ENCODE measurements around the gene BTD.

Gene BTD

DNA sequence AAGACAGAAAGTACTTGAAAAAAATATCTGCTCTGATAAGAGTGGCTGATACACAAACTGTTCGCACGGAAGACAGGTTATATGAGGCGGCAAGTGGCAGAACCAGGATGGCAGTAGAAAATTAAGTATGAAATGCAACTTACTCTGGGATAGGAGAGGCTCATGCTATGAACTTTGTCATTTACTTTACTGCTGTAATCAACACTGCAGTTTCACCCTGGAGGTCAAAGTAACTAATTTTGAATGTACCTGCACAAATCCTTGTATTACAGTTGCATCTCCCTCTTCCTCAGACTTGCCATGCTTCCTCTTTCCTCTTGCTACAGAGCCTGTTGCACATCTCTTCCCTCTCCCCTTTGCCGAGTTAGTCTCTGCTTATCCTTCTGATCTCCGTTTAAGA, 39.0 kb upstream of the BTD start:
- TF ChIP-seq, protein P1, sequence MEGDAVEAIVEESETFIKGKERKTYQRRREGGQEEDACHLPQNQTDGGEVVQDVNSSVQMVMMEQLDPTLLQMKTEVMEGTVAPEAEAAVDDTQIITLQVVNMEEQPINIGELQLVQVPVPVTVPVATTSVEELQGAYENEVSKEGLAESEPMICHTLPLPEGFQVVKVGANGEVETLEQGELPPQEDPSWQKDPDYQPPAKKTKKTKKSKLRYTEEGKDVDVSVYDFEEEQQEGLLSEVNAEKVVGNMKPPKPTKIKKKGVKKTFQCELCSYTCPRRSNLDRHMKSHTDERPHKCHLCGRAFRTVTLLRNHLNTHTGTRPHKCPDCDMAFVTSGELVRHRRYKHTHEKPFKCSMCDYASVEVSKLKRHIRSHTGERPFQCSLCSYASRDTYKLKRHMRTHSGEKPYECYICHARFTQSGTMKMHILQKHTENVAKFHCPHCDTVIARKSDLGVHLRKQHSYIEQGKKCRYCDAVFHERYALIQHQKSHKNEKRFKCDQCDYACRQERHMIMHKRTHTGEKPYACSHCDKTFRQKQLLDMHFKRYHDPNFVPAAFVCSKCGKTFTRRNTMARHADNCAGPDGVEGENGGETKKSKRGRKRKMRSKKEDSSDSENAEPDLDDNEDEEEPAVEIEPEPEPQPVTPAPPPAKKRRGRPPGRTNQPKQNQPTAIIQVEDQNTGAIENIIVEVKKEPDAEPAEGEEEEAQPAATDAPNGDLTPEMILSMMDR (IDR thresholded peaks at IDR 0.05; ENCODE audit: low read depth, low read length, poor library complexity, severe bottlenecking): no peak
- no peak for TF ChIP-seq EZH2phosphoT487 (IDR thresholded peaks at IDR 0.05; ENCODE audit: borderline replicate concordance, low read length)
- Histone ChIP-seq H3K9me2 (replicated peaks; ENCODE audit: control insufficient read depth, low read length) (no peaks in the 10 kb centered on the region), H3K4me1 (ENCODE audit: control insufficient read depth, low read length) (peaks cover 3% of the 10 kb centered on the region), H3K27me3 (ENCODE audit: control insufficient read depth, low read length) (no peaks in the 10 kb centered on the region), H3K79me2 (ENCODE audit: control insufficient read depth, low read length) (no peaks in the 10 kb centered on the region), H3K36me3 (ENCODE audit: control insufficient read depth, low read length) (peaks cover 43% of the 10 kb centered on the region), H3K27ac (ENCODE audit: low read depth, low read length) (no peak overlapping the region), H3K4me3 (ENCODE audit: low read length) (no peak overlapping the region), H3F3A (ENCODE audit: control insufficient read depth, insufficient read depth) (no peaks in the 10 kb centered on the region), H4K20me1 (ENCODE audit: control insufficient read depth, insufficient read depth, low read depth, low read length) (no peaks in the 10 kb centered on the region), H3K4me2 (ENCODE audit: low read length) (no peak overlapping the region), H3K9me3 (ENCODE audit: control insufficient read depth, insufficient read depth, low read length) (no peaks in the 10 kb centered on the region)

DNA sequence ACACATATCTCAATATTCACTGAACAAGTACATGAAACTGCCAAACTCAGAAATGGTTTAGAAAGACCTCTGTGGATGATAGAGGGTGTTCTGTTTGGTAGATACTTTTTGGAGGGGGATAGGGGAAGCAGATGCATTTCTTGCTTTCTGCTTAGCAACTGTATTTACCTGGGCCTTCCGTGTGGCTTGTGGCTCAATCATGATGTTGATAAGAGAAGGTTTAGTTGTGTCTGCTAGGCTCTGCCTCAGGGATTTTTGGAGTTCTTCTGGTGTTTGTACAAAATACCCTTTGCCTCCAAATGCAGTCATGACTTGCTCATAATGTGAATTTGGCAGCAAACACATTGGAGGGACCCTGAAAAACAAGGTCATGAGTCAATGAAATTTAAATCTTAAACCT, 38.4 kb upstream of the BTD start:
- Histone ChIP-seq H3K9me2 (replicated peaks; ENCODE audit: control insufficient read depth, low read length) (no peaks in the 10 kb centered on the region), H3K36me3 (ENCODE audit: control insufficient read depth, low read length) (peaks cover 48% of the 10 kb centered on the region), H3K4me2 (ENCODE audit: low read length) (no peak overlapping the region), H3K27me3 (ENCODE audit: control insufficient read depth, low read length) (no peaks in the 10 kb centered on the region), H3K4me1 (ENCODE audit: control insufficient read depth, low read length) (no peaks in the 10 kb centered on the region), H3K79me2 (ENCODE audit: control insufficient read depth, low read length) (no peaks in the 10 kb centered on the region), H3F3A (ENCODE audit: control insufficient read depth, insufficient read depth) (no peaks in the 10 kb centered on the region), H3K4me3 (ENCODE audit: low read length) (no peak overlapping the region), H4K20me1 (ENCODE audit: control insufficient read depth, insufficient read depth, low read depth, low read length) (no peaks in the 10 kb centered on the region), H3K9me3 (ENCODE audit: control insufficient read depth, insufficient read depth, low read length) (no peaks in the 10 kb centered on the region), H3K27ac (ENCODE audit: low read depth, low read length) (no peak overlapping the region)
- TF ChIP-seq EZH2phosphoT487 (IDR thresholded peaks at IDR 0.05; ENCODE audit: borderline replicate concordance, low read length): no peak
- TF ChIP-seq, protein P1 (IDR thresholded peaks at IDR 0.05; ENCODE audit: low read depth, low read length, poor library complexity, severe bottlenecking): no peak

DNA sequence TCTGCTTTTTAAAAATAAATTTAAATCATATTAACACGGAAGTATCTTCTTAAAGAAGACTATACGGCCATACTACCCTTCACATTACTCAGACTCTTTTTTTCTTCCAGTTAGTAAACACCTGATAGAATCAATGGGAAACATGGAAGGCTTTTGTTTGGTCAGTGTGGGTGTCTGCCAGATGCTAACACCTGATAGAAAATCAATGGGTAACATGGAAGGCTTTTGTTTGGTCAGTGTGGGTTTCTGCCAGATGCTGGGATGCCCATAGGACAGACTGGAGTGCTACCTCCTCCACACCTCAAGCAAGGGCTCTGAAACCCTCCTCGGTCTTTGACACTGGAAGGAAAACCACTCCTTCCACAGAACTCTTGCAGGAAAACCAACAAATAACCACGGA, 29.4 kb upstream of the BTD start:
- H3K36me3 ChIP-seq (ENCODE audit: control insufficient read depth, low read length): peaks cover 29% of the 10 kb centered on the region
- H3K9me3 ChIP-seq (ENCODE audit: control insufficient read depth, insufficient read depth, low read length): no peaks in the 10 kb centered on the region
- no peaks in the 10 kb centered on the region for H3K9me2 ChIP-seq (replicated peaks; ENCODE audit: control insufficient read depth, low read length)

More for the DNA sequence above, 29.4 kb upstream of the BTD start:
- Histone ChIP-seq H4K20me1 (ENCODE audit: control insufficient read depth, insufficient read depth, low read depth, low read length) (no peaks in the 10 kb centered on the region), H3K27ac (ENCODE audit: low read depth, low read length) (no peak overlapping the region), H3K4me1 (ENCODE audit: control insufficient read depth, low read length) (peaks cover 5% of the 10 kb centered on the region), H3F3A (ENCODE audit: control insufficient read depth, insufficient read depth) (no peaks in the 10 kb centered on the region), H3K4me2 (ENCODE audit: low read length) (no peak overlapping the region), H3K27me3 (ENCODE audit: control insufficient read depth, low read length) (no peaks in the 10 kb centered on the region), H3K79me2 (ENCODE audit: control insufficient read depth, low read length) (no peaks in the 10 kb centered on the region), H3K4me3 (ENCODE audit: low read length) (no peak overlapping the region)
- no peak for TF ChIP-seq EZH2phosphoT487 (IDR thresholded peaks at IDR 0.05; ENCODE audit: borderline replicate concordance, low read length)
- TF ChIP-seq, protein P1 (IDR thresholded peaks at IDR 0.05; ENCODE audit: low read depth, low read length, poor library complexity, severe bottlenecking): no peak

Data from DOHH2 (cell line).